H1 (cell line): Measurements from ENCODE around the gene B3GAT2. TPM values are rescaled to one million over a fixed set of nuclear protein-coding genes. Genes with fewer than 3 reads are reported as not detected.

Experiments
- CTCF ChIA-PET: fragments of 300-600 bp; sonication (Branson Sonifier 250); formaldehyde crosslinking; loops from one replicate; lab custom pipeline; 2021; ENCODE audit not compliant: partially characterized antibody; lab: Charles Lee
- POLR2A ChIA-PET: fragments of 300-600 bp; sonication (Branson Sonifier 250); formaldehyde crosslinking; loops from one replicate; lab custom pipeline; 2021; ENCODE audit warnings: inconsistent platforms; ENCODE audit not compliant: partially characterized antibody; lab: Charles Lee
- DNase-seq, 2 experiments: peaks; one replicate each; pipeline versions ENCODE4 v3.0.0 to v3.0.0-alpha.2; 2010 to 2022; ENCODE audit warnings: low spot score in 2 of 2, low read depth in 1 of 2, mixed read lengths in 1 of 2
- FAIRE-seq: peaks from 2 replicates; lab custom pipeline; 2011; peaks lifted over from hg19 to GRCh38; lab: Jason Lieb, UNC
- H2AFZ ChIP-seq: 2 replicates; pipeline ENCODE4 v1.8.1; 2012; ENCODE audit warnings: low read length, inconsistent platforms
- H2AK5ac ChIP-seq: 2 replicates; pipeline ENCODE4 v1.6.1; 2013; ENCODE audit warnings: low read depth, low read length
- H2BK120ac ChIP-seq: replicated peaks from 2 replicates; pipeline ENCODE3; 2013; ENCODE audit warnings: low read depth, low read length, inconsistent platforms
- H2BK12ac ChIP-seq: 2 replicates; pipeline ENCODE4 v1.6.1; 2013; ENCODE audit warnings: low read depth, low read length
- H2BK15ac ChIP-seq: 2 replicates; pipeline ENCODE4 v1.6.1; 2013; ENCODE audit warnings: low read length
- H2BK20ac ChIP-seq: 2 replicates; pipeline ENCODE4 v1.6.1; 2013; ENCODE audit warnings: low read length
- H2BK5ac ChIP-seq: 2 replicates; pipeline ENCODE4 v1.6.1; 2013; ENCODE audit warnings: low read depth, low read length
- H3K14ac ChIP-seq: 2 replicates; pipeline ENCODE4 v1.6.1; 2013; ENCODE audit warnings: inconsistent platforms; ENCODE audit not compliant: insufficient read length
- H3K18ac ChIP-seq: 2 replicates; pipeline ENCODE4 v1.6.1; 2013; ENCODE audit warnings: low read length; ENCODE audit errors: extremely low read depth
- H3K23ac ChIP-seq: 2 replicates; pipeline ENCODE4 v1.6.1; 2013; ENCODE audit warnings: inconsistent platforms; ENCODE audit not compliant: insufficient read length
- H3K23me2 ChIP-seq: 2 replicates; pipeline ENCODE4 v1.6.1; 2013; ENCODE audit warnings: low read depth, low read length
- H3K27ac ChIP-seq: 2 replicates; pipeline ENCODE4 v1.6.1; 2011; ENCODE audit warnings: low read depth, low read length, inconsistent platforms
- H3K27me3 ChIP-seq, 4 experiments: replicated peaks in 1 of 4; 1 replicate in 1 of 4; 2 replicates in 3 of 4; pipeline versions ENCODE4 v1.6.1 to v1.8.1; 2011 to 2013; ENCODE audit warnings: low read length in 3 of 4, mild to moderate bottlenecking in 3 of 4, inconsistent platforms in 2 of 4, mixed read lengths in 2 of 4, moderate library complexity in 1 of 4; ENCODE audit not compliant: control insufficient read depth in 3 of 4, insufficient read depth in 3 of 4; ENCODE audit errors: extremely low read depth in 1 of 4
- H3K36me3 ChIP-seq, 4 experiments: 2 replicates each; pipeline versions ENCODE4 v1.6.1 to v1.8.1; 2011 to 2013; ENCODE audit warnings: mild to moderate bottlenecking in 4 of 4, low read length in 3 of 4, moderate library complexity in 2 of 4, control low read depth in 1 of 4, inconsistent platforms in 1 of 4; ENCODE audit not compliant: insufficient read depth in 4 of 4, control insufficient read depth in 2 of 4
- H3K4ac ChIP-seq: replicated peaks from 2 replicates; pipeline ENCODE3; 2013; ENCODE audit warnings: low read length, low read depth, mixed read lengths, inconsistent platforms; ENCODE audit not compliant: insufficient read length
- H3K4me1 ChIP-seq, 4 experiments: replicated peaks in 1 of 4; 1 replicate in 1 of 4; 2 replicates in 3 of 4; pipeline versions ENCODE4 v1.6.1 to v1.8.1; 2011 to 2013; ENCODE audit warnings: low read length in 3 of 4, inconsistent platforms in 2 of 4, mixed read lengths in 1 of 4; ENCODE audit not compliant: insufficient read depth in 4 of 4, control insufficient read depth in 3 of 4
- H3K4me2 ChIP-seq, 2 experiments: 2 replicates each; pipeline versions ENCODE4 v1.6.1 to v1.8.1; 2011 to 2013; ENCODE audit warnings: low read depth in 2 of 2, low read length in 2 of 2, control low read depth in 1 of 2, inconsistent platforms in 1 of 2, mild to moderate bottlenecking in 1 of 2; ENCODE audit not compliant: insufficient read depth in 1 of 2
- H3K4me3 ChIP-seq, 4 experiments: fragments of 200-600, 300-600 bp in 1 of 4; sonication (generic), shearing (Covaris generic), sonication (Bioruptor Twin) in 1 of 4; 2 replicates each; pipeline versions ENCODE4 v1.5.1 to v1.8.1; 2011 to 2016; ENCODE audit warnings: low read length in 4 of 4, low read depth in 3 of 4, control low read depth in 2 of 4, inconsistent platforms in 2 of 4, mild to moderate bottlenecking in 2 of 4, mixed read lengths in 1 of 4, moderate library complexity in 1 of 4; ENCODE audit not compliant: insufficient read depth in 2 of 4; ENCODE audit errors: extremely low read depth in 1 of 4
- H3K56ac ChIP-seq: replicated peaks from 2 replicates; pipeline ENCODE3; 2013; ENCODE audit warnings: low read depth, mild to moderate bottlenecking, mixed read lengths, low read length, inconsistent platforms; ENCODE audit not compliant: insufficient read length
- H3K79me1 ChIP-seq: 2 replicates; pipeline ENCODE4 v1.6.1; 2013; ENCODE audit warnings: low read depth, low read length, control low read depth
- H3K79me2 ChIP-seq, 2 experiments: 2 replicates each; pipeline versions ENCODE4 v1.6.1 to v1.8.1; 2012 to 2013; ENCODE audit warnings: low read length in 2 of 2, mild to moderate bottlenecking in 2 of 2, inconsistent platforms in 1 of 2; ENCODE audit not compliant: insufficient read depth in 2 of 2, control insufficient read depth in 1 of 2
- H3K9ac ChIP-seq, 4 experiments: replicated peaks in 1 of 4; 1 replicate in 1 of 4; 2 replicates in 3 of 4; pipeline versions ENCODE4 v1.6.1 to v1.8.1; 2011 to 2013; ENCODE audit warnings: low read depth in 3 of 4, low read length in 3 of 4, control low read depth in 2 of 4, mild to moderate bottlenecking in 2 of 4, moderate library complexity in 2 of 4, inconsistent platforms in 1 of 4; ENCODE audit errors: extremely low read depth in 1 of 4
- H3K9me3 ChIP-seq, 2 experiments: 2 replicates each; pipeline versions ENCODE4 v1.6.1 to v1.8.1; 2012 to 2013; ENCODE audit warnings: mild to moderate bottlenecking in 2 of 2, moderate library complexity in 2 of 2, control low read depth in 1 of 2, inconsistent platforms in 1 of 2, low read depth in 1 of 2, low read length in 1 of 2, mixed read lengths in 1 of 2; ENCODE audit not compliant: insufficient read depth in 2 of 2
- H4K20me1 ChIP-seq, 2 experiments: replicated peaks in 1 of 2; 2 replicates each; pipeline versions ENCODE3 to v1.8.1; 2011 to 2013; ENCODE audit warnings: inconsistent platforms in 2 of 2, low read length in 2 of 2, mild to moderate bottlenecking in 1 of 2; ENCODE audit not compliant: insufficient read depth in 2 of 2, control insufficient read depth in 1 of 2
- H4K5ac ChIP-seq: 2 replicates; pipeline ENCODE4 v1.6.1; 2013; ENCODE audit warnings: low read length, low read depth, mixed read lengths, inconsistent platforms; ENCODE audit not compliant: insufficient read length
- H4K8ac ChIP-seq: 2 replicates; pipeline ENCODE4 v1.8.0; 2013; ENCODE audit warnings: mild to moderate bottlenecking, moderate library complexity, low read length, inconsistent platforms; ENCODE audit not compliant: insufficient read depth; ENCODE audit errors: extremely low read depth
- H4K91ac ChIP-seq: replicated peaks from 2 replicates; pipeline ENCODE3; 2013; ENCODE audit warnings: low read length, mixed read lengths, inconsistent platforms; ENCODE audit not compliant: insufficient read length
- BCL11A ChIP-seq, 2 experiments: IDR thresholded peaks; one replicate each; pipeline ENCODE4 v1.6.1; 2011; ENCODE audit warnings: low read depth in 2 of 2, low read length in 2 of 2, mild to moderate bottlenecking in 2 of 2
- CBX8 ChIP-seq: fragments of 300-800, 300-1000 bp; sonication (generic); IDR thresholded peaks from 2 replicates; pipeline ENCODE4 v1.7.1; 2016; ENCODE audit warnings: low read depth, low read length, borderline replicate concordance
- GTF2F1 ChIP-seq: IDR thresholded peaks from 2 replicates; pipeline ENCODE4 v1.6.1; 2012; ENCODE audit warnings: low read depth, low read length, improper control_type of control experiment, borderline replicate concordance
- HDAC6 ChIP-seq: IDR thresholded peaks from one replicate; pipeline ENCODE4 v1.7.1; 2012; ENCODE audit warnings: low read depth, mild to moderate bottlenecking, inconsistent platforms, low read length, moderate library complexity
- KDM1A ChIP-seq: fragments of 200-600, 300-600 bp; sonication (generic); IDR thresholded peaks from 2 replicates; pipeline ENCODE4 v1.7.1; 2016; ENCODE audit warnings: mild to moderate bottlenecking, low read length, borderline replicate concordance
- MAFK ChIP-seq: IDR thresholded peaks from 2 replicates; pipeline ENCODE4 v1.6.1; 2012; ENCODE audit warnings: low read depth, mild to moderate bottlenecking, improper control_type of control experiment, low read length
- NRF1 ChIP-seq: IDR thresholded peaks from 2 replicates; pipeline ENCODE4 v1.6.1; 2011; ENCODE audit warnings: mild to moderate bottlenecking, low read depth, low read length, improper control_type of control experiment
- PHF8 ChIP-seq: fragments of 200-600 bp; sonication (generic); conservative IDR thresholded peaks from 2 replicates; pipeline ENCODE4 v1.7.1; 2012; ENCODE audit warnings: low read depth, mild to moderate bottlenecking, inconsistent platforms, low read length, moderate library complexity
- RBBP5 ChIP-seq: IDR thresholded peaks from 2 replicates; pipeline ENCODE4 v1.7.1; 2012; ENCODE audit warnings: low read depth, mild to moderate bottlenecking, inconsistent platforms, low read length, moderate library complexity, borderline replicate concordance
- RFX5 ChIP-seq: IDR thresholded peaks from 2 replicates; pipeline ENCODE4 v1.6.1; 2011; ENCODE audit warnings: low read depth, low read length, improper control_type of control experiment, borderline replicate concordance
- SRF ChIP-seq: IDR thresholded peaks from 2 replicates; pipeline ENCODE4 v1.6.1; 2011; ENCODE audit warnings: mild to moderate bottlenecking, low read depth, low read length, moderate library complexity
- TBP ChIP-seq: IDR thresholded peaks from 2 replicates; pipeline ENCODE4 v1.6.1; 2011; ENCODE audit warnings: low read depth, low read length, improper control_type of control experiment
- WGBS, 2 experiments: shearing (Covaris generic) in 1 of 2; methylation state at CpG; one replicate each; pipeline versions ENCODE4 v1.1.6 to v1.1.7; 2013 to 2015; ENCODE audit warnings: low lambda C conversion rate in 2 of 2, mixed read lengths in 2 of 2, inconsistent platforms in 1 of 2, low coverage in 1 of 2, missing lambda C conversion rate in 1 of 2; ENCODE audit not compliant: insufficient replicate concordance in 2 of 2, insufficient coverage in 1 of 2, insufficient read length in 1 of 2; ENCODE audit errors: extremely low coverage in 1 of 2, missing lambda C conversion rate in 1 of 2; 5-methylcytosine and 5-hydroxymethylcytosine counted together
- polyA plus RNA-seq, 7 experiments: library from polyadenylated mRNA; depleted of rRNA in 3 of 7; stranded (reverse) in 5 of 7; unstranded in 2 of 7; fragments of >200 nt in 5 of 7; fragments of 200-250 nt in 2 of 7; gene quantifications; 1 replicate in 5 of 7; 2 replicates in 1 of 7; 4 replicates in 1 of 7; pipeline versions ENCODE4 v1.2.1 to v1.2.3, GENCODE V29; 2011 to 2013; ENCODE audit warnings: missing spikeins in 2 of 7, mixed read lengths in 2 of 7
- total RNA-seq: library from RNA; stranded (reverse); fragmentation: NEBNext Ultra II Directional; extraction: Animal tissue kit (Norgen Biotek cat#: 25700); gene quantifications from 2 replicates; pipeline ENCODE4 v1.2.1, GENCODE V29; 2021
- TF ChIP-seq, protein P1 (sequence below): IDR thresholded peaks from 2 replicates; pipeline ENCODE4 v1.6.1; 2012; ENCODE audit warnings: low read length, inconsistent platforms

Gene B3GAT2
- total and polyA plus RNA-seq, 2 of the 8 experiments (the other 6 are each of a cell fraction or from before 2014, with no cell fraction given) = 0.83 to 1.9 TPM

DNA sequence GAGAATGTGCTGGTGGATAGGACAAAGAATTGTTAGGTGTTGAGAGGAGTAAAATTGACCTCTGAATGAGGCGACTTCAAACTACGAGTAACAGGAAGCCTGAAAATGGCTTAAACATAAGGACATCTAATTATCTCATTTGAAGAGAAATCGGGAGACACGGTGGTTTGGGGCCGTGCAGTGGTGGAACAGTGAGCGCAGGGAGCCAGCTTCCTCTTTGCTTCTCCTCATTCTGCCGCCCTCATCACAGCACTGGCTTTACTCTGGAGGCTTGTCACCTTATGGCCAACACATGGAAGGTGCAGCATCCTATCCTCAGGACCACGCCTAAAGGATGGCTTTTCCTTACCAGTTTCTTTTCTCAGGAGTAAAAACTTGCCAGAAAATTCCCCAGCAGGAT, 114.3 kb downstream of the B3GAT2 start:
- no peak overlapping the region for H4K5ac ChIP-seq
- no peaks in the 10 kb centered on the region for H3K23me2 ChIP-seq
- H2BK12ac ChIP-seq = no peak overlapping the region
- no peak overlapping the region for H2BK20ac ChIP-seq
- H2AK5ac ChIP-seq = no peak overlapping the region
- H3K27ac ChIP-seq = no peak overlapping the region
- no peaks in the 10 kb centered on the region for H3K79me1 ChIP-seq
- H3K4me1 ChIP-seq = peaks cover 0 to 3% (median 0%) of the 10 kb centered on the region in 4 experiments; a peak in 2 of 7 replicates
- DNase-seq (no peak), FAIRE-seq (no peak)
- no peak overlapping the region for H2BK15ac ChIP-seq
- no peak overlapping the region for H2AFZ ChIP-seq
- CTCF ChIA-PET = interaction anchor here (1.3 kb wide), 1 partner anchor 42 kb away, joined by 5 read pairs; no protein-coding TSS in a partner anchor
- H4K8ac ChIP-seq = no peak overlapping the region
- H3K14ac ChIP-seq = no peak overlapping the region
- WGBS, 2 experiments = 90% methylated on average over 8 of the region's 8 CpGs; no CpG with 5 or more reads in 1 of the 2 experiments
- H3K9ac ChIP-seq = no peak overlapping the region
- no peak overlapping the region for H2BK5ac ChIP-seq
- H3K56ac ChIP-seq = no peak overlapping the region
- H3K9me3 ChIP-seq = no peaks in the 10 kb centered on the region; a peak in 1 of 4 replicates
- H3K4me2 ChIP-seq = no peak overlapping the region
- POLR2A ChIA-PET = no interaction called here
- H3K4ac ChIP-seq = no peak overlapping the region
- H3K27me3 ChIP-seq = no peaks in the 10 kb centered on the region
- no peak overlapping the region for H3K4me3 ChIP-seq
- no peaks in the 10 kb centered on the region for H4K20me1 ChIP-seq
- H4K91ac ChIP-seq = no peak overlapping the region
- no peak overlapping the region for H2BK120ac ChIP-seq
- no peak overlapping the region for H3K18ac ChIP-seq
- H3K36me3 ChIP-seq = no peaks in the 10 kb centered on the region; a peak in 1 of 8 replicates
- no peaks in the 10 kb centered on the region for H3K79me2 ChIP-seq
- H3K23ac ChIP-seq = no peak overlapping the region
- TF ChIP-seq PHF8 = no peak
- no peak for TF ChIP-seq GTF2F1
- TF ChIP-seq RBBP5 = no peak
- TF ChIP-seq, protein P1, sequence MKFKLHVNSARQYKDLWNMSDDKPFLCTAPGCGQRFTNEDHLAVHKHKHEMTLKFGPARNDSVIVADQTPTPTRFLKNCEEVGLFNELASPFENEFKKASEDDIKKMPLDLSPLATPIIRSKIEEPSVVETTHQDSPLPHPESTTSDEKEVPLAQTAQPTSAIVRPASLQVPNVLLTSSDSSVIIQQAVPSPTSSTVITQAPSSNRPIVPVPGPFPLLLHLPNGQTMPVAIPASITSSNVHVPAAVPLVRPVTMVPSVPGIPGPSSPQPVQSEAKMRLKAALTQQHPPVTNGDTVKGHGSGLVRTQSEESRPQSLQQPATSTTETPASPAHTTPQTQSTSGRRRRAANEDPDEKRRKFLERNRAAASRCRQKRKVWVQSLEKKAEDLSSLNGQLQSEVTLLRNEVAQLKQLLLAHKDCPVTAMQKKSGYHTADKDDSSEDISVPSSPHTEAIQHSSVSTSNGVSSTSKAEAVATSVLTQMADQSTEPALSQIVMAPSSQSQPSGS = no peak
- TF ChIP-seq BCL11A (IDR thresholded peaks at IDR 0.05; ENCODE audit: low read depth in 2 of 2, low read length in 2 of 2) = no peak
- no peak for TF ChIP-seq CBX8
- TF ChIP-seq MAFK = no peak
- TF ChIP-seq TBP = no peak
- no peak for TF ChIP-seq SRF
- TF ChIP-seq NRF1 = no peak
- no peak for TF ChIP-seq RFX5
- TF ChIP-seq KDM1A = no peak
- TF ChIP-seq HDAC6 = no peak
